Right hindlimb (tissue), 1 donor: Measurements from ENCODE around the gene BATF2.
"Not testable (repeated sequence)": the region's sequence is repeated elsewhere in the genome, so short reads cannot be mapped to it uniquely, and the experiment has no call there.

Source experiments
- DNase-seq: peaks from one replicate; pipeline ENCODE4 v3.0.0-alpha.2; 2018

The BATF2 gene

DNA sequence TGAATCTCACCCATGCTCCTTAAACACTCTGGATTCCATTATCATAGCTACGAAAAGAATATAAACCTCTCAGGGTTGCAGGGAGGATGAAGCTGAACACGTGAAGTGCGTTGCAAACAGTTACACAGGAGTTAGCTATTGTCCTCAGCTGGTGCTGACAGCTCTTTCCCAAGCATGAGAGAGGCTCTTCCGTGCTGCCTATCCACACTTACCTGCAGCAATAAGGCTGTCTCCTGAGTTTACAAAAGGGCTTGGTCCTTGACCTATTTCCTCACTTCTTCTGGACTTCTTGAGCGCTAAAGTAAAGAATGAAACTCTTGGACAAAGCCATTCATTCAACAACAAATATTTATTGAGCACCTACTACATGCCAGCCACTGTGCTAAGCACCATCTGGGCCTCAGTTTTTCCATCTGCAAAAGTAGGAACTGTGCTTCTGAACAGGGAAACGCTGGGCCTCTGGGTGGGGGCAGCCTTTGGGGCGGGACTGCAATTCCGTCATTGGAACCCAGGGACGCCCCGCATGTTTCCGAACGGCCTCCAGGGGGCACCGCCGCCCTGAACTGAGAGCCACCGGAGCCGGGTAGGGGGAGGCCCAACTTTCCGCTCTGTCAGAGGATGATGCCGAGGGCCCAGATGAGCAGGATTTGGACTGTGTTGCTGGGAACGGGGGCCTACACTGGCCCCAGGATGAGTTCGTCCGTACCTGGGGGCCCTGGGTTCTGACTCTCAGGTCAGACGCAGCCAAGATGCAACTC, 16.5 kb upstream of the BATF2 start:
- peak; percentile 95 for DNase-seq

DNA sequence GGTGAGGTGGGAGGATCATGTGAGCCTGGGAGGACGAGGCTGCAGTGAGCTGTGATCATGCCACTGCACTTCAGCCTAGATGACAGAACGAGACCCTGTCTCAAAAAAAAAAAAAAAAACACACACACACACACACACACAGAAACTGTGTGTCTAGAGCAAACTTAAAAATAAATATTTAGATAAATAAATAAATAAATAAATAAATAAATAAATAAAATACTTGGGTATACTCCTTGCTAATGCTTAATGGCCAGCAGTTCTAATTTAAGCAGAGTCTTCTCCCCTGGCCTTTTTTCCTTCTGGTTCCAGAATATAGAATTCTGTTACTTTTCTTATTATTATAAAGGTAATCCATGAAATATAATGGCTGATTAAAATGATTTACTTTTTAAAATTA, 12.1 kb upstream of the BATF2 start:
- DNase-seq = no peak

DNA sequence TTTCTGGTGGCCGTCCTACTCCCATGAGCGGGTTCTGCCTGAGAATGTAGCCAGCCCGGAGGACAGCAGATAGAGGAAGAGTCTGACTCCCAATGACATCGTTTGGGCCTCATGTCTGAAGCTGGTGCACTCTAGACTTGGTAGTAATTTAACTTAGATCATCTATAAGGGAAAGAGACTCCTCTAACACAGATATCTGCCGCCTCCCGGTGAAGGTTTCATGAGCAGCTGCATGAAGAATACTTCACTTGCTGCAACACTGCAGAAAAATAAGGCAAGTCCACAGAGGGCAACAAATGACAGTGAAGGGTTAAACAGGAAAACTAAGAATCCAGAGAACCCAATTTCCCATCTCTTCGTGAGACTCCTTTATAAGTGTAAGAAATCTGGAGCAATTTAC, 11.2 kb upstream of the BATF2 start:
- no peak for DNase-seq

DNA sequence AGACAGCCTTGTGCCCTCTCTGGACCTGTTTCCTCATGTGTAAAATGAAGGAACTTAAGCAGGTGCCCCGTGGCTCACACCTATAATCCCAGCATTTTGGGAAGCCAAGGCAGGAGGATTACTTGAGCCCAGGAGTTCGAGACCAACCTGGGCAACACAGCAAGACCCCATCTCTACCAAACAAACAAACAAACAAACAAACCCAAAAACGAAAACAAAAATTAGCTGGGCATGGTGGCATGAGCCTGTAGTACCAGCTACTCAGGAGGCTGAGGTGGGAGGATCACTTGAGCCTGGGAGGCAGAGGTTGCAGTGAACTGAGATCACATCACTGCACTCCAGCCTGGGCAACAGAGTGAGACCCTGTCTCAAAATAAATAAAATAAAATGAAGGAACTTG, 7.2 kb upstream of the BATF2 start:
- DNase-seq = not testable (repeated sequence)

DNA sequence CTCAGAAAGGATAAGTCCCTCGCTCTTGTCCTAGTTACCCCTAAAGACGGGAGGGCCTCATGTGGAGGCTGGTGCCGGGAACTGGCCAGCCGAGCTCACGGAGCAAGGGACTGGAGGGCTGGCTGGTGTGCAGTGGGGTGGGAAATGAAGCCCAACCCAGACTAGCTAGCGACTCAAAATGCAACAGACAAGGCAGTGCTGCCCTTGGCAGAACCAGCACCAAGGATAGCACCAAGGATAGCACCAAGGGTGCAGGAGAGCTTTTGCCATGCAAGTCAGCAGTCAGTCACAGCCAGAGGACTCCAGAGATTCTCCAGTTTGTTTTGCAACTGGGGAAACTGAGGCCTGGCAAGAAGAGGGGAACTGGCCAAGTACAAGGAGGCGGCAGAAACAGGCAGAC, 6.5 kb upstream of the BATF2 start:
- DNase-seq = no peak

DNA sequence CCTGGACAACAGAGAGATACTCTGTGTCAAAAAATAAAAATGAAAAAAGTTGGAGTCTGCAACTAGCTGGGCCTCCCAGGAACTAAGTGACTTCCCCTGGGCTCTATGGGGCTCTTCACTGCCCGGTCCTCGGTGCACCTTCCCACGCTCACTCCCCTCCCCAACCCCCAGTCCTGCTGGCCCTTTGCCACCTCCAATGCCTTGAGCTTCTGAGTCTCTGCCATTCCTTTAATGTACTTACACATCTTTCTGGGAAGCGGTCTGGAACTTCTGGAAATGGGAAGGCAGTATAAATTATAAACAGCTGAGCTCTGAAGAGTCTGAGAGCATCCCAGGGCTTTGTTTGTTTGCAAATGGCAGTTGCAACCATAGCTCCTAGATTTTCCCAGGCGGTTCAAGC, 5.9 kb upstream of the BATF2 start:
- DNase-seq = no peak

DNA sequence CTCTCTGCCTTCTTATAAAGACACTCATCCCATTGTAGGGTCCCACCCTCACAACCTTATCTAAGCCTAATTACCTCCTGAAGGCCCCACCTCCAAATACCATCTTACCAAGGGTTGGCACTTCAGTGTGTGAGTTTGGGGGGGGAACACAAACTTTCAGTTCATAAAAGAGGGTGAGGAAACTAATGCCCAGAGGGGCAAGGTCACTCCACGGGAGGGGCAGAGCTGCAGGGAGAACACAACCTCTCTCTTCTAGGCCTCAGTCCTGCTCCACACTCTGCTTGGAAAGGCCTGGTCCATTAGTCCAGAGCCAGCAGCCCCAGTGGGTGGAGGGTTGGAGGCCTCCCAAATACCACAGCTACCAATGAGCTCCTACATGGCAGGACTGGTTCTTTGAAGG, 2.7 kb upstream of the BATF2 start:
- no peak for DNase-seq

DNA sequence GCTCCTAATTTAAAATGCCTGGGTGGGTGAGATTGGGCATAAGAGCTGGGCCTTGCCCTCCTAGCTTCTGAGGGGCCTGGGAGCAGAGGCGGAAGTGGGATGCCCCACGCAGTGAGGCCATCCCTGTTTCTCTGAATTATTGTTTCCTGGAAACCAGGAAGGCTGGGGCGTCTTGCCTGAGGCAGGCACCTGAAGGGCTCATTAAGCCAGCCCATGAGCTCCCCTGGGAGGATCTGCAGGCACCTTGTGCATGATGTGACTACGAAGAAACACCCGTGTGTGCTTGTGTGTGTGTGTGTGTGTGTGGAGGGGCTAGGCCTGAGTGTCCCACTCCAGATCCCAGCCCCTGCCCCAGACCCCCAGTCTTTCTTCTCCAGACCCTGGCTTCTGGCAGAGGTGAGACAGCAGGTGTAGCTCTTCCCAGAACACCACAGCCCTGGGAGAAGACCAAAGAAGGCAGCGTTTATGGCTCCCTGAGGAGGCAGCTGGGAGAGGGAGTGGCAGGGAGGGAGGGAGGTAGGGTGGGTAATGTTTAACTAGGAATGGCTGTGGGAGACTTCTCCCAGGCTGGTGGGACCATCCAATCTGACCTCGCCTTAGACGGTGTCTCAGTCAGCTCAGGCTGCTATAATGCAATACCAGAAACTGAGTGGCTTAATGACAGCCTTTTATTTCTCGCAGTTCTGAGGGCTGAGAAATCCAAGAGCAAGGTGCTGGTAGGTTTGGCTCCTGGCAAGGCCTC, 2.1 kb upstream of the BATF2 start:
- DNase-seq = no peak

DNA sequence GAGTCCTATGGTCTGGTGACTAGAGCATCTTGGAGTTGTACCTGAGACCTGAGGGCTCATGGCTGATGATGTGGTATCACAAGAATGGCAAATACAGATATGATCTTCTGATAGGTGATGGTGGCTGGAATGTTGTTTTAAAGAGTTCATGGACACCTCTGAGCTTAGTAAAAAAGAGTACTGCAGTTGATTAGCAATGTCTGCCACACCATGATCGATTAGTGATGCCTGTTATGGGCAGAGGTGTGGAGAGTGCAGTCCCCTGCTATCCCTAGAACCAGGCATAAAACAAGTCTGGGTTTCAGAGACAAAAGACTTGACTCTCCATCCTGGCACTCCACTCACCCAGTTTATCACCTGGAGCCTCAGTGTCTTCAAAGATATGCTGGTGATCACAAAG, 1.4 kb upstream of the BATF2 start:
- no peak for DNase-seq

DNA sequence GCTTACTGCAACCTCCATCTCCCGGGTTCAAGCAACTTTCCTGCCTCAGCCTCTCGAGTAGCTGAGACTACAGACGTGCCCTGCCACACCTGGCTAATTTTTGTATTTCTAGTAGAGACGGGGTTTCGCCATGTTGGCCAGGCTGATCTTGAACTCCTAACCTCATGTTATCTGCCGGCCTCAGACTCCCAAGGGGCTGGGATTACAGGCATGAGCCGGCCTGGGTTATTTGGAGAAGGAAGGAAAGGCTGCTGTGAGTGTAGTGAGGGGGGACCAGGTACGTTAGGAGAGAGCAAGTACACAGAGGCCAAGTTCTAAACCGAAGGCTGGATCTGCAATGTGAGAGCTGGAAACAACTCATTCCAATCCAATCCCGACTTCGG, 453 bp downstream of the BATF2 start:
- DNase-seq = no peak

DNA sequence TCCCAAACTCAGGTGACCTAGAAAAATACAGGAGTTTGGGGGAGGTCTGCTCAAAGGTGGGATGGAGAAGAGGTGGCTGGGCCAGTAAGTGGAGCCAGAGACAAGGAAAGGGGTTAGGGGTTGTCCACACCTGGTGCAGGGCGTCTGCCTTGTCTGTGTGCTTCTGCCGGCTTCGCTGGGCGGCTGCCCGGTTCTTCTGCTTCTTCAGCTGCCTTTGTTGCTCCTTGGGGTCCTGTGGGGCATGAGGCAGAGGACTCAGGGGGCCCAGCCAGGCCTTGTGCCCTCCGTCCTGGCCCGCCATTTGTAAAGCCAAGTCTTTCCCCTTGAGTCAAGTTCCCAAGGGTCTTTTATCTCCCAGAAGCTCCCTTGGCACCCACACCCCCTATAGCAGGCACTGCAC, 2.5 kb downstream of the BATF2 start:
- DNase-seq = no peak

DNA sequence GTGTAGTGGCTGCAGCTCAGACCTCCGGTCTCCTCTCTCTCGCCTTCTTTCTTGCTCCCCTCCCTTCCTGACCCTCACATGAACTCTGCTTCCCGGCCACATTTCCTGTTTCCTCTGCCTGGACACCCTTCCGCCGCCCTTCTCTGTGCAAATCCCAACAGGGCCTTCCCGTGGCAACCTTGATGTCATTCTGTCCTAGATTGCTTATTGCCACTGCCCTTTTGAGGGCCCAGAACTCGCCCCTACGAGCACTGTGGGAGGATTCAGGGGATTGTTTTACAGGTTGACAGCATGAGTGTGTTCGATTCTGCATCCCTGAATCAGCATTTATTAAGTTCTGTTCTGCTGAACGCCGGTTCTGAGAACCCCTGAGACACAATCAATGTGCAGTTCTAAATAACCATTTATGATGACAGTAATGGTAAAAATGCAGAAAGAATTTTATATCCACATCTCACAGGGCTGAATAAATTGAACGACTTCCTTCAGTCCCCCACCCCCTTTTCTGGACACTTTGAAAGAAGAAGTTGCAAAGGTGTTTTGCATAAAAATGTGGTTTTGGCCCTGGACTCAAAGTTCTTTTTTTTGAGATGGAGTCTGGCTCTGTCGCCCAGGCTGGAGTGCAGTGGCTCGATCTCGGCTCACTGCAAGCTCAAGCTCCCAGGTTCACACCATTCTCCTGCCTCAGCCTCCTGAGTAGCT, 6.4 kb downstream of the BATF2 start:
- DNase-seq = peak; percentile 71

DNA sequence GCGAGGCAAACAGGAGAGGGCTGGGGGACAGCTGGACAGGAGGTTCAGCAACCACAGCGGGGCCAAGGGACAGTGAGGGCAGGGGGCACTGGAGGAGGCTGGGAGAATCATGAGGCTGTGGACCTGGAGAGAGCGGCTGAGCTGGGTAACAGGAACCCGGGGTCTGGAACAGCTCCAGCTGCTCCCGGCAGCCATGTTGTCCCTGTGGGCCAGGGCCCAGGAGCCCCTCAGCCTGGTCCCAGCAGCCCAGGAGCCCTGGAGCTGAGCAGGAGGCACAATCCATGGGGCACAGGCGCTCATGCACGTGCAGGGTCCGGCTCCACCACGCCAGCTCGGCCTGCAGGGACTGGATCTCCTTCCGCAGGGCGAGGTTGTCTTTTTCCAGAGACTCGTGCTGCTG, 7.4 kb downstream of the BATF2 start:
- DNase-seq = no peak

DNA sequence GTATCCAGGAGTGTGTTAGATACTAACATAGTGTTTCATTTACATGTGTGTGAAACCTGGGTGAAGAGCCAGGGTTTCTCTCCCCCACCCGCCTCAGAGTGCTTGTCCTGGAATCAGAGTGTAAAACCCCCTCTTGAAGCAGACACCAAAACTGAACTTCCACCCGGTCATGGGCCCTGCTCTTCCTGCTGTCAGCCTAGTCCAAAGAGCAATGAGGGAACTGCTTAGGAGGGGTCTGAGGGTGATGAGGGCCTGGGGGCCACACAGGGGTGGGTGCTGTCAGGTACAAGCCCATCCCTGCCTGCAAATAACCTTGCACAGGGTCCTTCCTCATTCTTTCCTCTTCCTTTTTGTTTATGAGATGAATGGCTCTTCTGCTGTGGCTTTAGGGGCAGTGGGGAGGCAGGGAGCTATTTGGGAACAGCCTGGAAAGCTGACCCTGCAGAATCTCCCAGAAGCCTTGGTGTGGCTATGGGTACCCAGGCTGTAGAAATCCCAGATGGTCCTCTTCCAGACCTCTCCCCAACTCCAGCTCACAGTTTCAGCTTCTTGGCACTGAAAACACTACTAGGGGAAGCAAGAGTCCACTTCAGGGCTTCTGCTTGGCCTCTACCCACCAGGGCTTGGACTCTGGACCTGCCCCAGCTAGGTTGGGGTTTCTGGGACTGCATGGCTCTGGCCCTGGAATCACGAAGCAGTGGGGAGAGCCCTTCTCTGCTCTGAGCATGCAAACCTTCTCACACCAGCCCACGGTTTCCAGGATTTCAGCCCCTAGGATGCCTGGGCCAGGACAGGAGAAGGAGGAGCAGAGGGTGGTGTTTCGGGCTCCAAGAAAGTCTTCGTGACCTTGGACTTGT, 8.5 kb downstream of the BATF2 start:
- no peak for DNase-seq

DNA sequence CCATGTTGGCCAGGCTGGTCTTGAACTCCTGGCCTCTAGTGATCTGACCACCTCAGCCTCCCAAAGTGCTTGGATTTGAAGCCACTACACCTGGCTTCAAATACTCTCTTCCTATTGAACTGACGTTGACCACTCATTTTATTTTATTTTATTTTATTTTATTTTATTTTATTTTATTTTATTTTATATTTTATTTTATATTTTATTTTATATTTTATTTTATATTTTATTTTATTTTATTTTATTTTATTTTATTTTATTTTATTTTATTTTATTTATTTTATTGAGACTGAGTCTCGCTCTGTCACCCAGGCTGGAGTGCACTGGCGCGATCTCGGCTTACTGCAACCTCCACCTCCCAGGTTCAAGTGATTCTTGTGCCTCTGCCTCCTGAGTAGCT, 13.4 kb downstream of the BATF2 start:
- not testable (repeated sequence) for DNase-seq

DNA sequence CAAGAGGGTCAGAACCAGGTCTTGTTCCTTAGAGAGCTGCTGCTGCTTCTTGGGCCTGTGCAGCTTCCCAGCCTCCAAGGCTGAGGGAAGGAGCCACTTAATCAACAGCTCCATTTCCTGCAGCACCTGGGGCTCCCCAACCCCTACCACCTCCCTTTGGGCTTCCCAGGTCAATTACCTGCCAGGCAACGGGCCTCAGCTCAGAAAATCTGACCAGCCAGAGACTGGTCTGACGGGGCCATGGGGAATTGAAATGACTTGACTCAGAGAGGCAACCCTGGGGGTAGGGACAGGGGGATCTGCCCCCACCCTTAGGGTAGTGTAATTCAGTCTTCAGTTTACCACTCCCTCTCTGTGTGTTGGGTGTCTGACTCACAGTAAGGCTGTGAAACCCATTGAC, 20.1 kb downstream of the BATF2 start:
- no peak for DNase-seq

DNA sequence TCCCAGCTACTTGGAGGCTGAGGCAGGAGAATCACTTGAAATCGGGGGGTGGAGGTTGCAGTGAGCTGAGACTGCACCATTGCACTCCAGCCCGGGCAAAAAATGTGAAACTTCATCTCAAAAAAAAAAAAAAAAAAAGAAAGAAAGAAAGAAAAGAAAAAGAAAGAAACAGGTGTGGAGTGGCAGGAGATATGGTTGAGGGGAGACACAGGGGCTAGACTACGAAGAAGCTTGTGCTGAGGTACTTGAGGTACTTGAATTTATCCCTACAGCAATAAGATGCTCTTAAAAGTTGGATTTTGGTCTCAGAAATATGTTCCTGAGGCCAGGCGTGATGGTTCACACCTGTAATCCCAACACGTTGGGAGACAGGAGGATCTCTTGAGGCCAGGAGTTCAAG, 22.6 kb downstream of the BATF2 start:
- no peak for DNase-seq

DNA sequence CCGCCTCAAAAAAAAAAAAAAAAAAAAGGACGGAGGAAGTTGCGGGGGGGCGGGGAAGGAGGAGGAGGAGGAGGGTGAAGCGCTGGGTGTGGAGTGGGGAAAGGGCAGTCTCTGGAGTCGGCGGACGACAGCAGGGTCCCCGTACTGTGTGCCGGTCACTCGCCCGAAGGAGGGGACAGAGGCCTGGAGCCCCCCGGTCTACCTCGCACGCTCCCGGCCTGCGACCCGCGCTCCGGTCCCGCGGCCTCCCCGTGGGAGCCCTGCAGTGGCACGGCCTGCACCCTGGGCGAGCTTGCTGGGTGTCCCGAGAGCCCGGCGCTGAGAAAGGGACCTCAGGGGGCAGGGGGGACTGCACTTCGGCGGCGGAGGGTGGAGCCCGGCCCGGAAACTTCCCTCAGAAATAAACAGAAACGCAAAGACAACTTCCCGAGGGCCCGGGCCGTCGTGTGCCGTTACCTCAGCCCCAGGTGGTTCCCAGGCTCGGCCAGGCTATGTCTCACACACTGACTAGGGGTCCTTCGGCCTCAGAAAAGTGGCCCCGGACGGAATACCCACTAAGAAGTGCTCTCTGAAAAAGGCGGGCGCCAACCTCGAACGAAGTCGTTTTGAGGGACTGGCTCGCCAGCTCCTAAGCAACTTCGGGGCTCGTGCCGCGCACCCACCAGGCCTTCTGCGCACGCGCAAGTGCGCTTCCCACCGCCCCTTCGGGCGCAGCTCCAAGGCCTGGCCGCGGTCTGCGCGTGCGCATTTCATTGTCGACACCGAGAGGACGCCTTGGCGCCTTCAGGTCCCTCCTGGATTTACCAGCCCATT, 25.1 kb downstream of the BATF2 start, which contains the start of gene MAJIN:
Gene MAJIN (minus strand): TSS at position 688 of the 813 bp plus-strand sequence. CDS start 12,703 bp downstream, outside the sequence.
- DNase-seq = peak; percentile 90

DNA sequence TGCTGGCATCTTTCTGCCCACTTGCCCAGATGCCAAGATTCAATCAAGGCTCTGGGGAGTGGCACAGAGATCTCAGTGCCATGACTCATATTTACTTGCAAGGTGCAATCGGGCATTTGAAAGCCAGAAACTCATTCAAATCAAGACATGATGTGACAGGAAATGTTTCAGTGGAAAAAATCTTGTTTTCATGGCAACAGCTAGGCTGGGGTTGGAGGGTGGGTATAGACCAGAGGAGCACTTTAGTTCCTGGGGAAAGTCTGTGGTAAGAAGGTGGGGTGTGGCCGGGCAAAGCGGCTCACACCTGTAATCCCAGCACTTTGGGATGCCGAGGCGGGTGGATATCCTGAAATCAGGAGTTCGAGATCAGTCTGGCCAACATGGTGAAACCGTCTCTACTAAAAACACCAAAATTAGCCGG, 26.0 kb downstream of the BATF2 start:
- no peak for DNase-seq

DNA sequence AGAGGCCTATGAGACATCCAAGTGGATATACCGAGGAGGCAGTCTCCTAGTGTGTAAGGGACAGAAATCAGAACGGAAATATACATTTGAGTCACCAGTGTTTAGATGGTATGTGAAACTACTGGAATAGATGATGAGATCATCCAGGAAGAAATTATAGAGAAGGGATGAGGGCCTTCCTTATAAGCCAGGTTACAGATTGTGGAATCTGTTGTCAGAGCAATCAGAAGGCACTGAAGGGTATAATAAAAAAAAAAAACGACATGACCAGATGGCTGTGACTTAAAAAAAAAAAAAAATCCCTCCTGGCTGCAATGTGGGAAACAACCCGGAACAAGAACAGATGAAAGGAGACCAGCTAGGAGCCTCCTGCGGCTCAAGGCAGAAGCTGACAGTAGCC, 27.6 kb downstream of the BATF2 start:
- DNase-seq = no peak

DNA sequence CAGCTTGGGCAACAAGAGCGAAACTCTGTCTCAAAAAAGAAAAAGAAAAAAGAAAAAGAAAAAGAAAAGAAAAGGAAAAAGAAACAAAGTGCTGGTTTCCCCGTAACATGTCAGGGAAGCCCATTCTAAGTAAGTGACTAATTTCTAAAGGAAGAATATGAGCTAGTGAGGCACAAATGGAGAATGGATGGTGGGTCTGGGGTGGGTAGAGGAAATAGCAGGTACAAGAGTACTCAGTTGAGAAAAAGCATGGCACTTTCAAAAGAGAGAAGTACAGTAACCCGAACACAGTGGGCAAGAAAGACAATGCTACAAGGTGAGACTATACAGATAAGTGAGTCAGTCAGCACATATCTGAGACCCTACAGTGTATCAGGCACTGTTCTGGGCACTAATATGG, 29.4 kb downstream of the BATF2 start:
- DNase-seq = no peak

DNA sequence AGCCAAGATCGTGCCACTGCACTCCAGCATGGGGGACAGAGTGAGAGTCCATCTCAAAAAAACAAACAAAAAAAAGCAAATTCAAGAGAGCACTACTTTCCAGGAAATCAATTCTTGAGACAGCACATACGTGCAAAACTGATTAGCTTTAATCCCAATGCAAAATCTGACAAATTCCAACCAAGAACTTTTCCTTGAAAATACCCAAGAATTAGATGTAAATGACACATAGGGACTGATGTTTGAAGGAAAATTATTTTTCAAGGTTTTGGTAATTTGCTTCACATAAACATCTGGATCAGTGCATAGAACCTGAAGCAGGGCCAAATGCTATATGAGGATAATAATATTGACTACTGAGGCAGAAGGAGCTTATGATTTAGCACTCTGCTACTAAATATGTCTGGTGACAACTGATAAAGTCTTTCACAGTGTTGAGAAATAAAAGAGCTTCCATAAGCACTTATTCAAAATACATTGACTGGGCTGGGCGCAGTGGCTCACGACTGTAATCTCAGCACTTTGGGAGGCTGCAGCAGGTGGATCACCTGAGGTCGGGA, 33.6 kb downstream of the BATF2 start:
- DNase-seq = no peak
